ENCODE data around the gene PLEKHG2.
A peak's percentile ranks its signal among the peaks of the same experiment; 100 is the strongest.

The PLEKHG2 gene

GRCh38 chr19:39385629-39386411, 26.6 kb upstream of the PLEKHG2 start:
- DNase-seq (ENCODE audit: low read depth): no peak

- no peak for DNase-seq (ENCODE audit: low read depth)
Observed at GRCh38 chr19:39386557-39386956, 25.9 kb upstream of the PLEKHG2 start.

DNA sequence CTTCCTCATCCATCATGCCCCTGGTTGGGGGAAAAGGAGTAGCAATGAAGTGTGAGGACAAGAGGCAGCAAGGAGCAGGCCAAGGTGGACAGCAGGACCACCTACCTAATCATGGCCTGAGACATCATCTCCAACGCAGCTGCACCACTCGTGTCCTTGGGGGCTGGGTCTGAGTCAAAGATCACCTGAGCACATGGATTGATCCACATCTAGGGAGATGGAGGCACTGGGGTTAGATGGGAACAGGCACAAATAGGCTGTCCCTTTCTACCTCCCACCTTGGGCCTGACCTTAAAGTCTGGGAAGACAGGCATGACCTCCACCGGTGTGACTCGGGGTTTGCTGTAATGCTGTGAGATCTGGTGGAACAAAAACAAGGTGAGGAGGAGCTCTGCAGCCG, 23.8 kb upstream of the PLEKHG2 start:
- no peak for DNase-seq (ENCODE audit: low read depth)

- no peak for DNase-seq (ENCODE audit: low read depth)
Observed at GRCh38 chr19:39389631-39390414, 22.6 kb upstream of the PLEKHG2 start.

DNA sequence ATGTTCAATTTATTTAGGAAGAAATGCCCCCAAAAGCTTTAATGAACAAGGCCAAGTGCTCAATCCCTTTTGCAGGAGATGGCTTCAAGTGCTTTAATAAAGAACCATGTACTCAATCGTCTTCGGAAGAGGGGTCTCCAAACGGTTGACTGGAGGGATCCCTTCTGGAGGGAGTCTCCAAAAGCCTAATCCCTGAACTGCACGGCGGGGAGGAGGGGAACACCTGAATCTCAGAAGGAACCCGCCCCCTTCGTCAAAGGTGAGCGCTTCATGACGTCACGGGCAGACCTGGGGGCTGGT, 22.1 kb upstream of the PLEKHG2 start:
- DNase-seq (ENCODE audit: low read depth): no peak

DNA sequence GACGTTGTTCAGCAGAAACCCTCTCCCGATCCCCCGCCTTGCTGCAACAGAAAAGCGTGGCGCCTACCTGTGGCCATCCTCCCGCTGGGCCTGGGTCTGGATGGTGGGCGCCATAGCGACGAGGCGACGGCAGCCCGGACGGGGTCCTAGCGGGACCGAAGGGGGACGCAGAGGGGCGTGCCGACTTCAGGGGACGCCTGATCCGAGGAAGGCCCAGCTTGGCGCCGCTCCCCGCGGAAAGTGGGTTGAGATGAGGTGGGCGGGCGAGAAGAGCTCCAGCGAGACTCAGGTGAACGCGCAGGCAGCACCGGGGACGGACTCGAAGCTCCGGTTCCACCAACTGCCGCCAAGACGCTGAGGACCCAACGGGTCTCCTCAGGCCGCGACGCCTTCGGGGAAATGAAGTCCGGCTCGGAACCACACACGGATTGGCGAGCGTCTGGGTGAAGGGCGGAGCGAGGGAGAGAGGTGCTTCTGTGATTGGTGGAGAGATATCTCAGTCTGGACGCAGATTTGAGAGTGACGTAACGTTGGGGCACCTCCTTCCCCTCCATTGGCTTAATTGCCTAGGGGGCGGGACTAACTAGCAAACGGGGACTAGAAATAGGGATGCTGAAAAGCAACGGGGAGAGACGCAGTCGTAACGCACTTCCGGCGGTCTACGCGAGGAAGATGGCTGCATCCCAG, 21.6 kb upstream of the PLEKHG2 start, which contains the start of the genes MED29 and PAF1:
Gene MED29, plus strand, starts transcription at position 628 of the 687 bp plus-strand sequence. Its CDS starts 45 bp downstream, at position 673.
Gene PAF1, minus strand, starts transcription at position 356 of the 687 bp plus-strand sequence. Its CDS starts 242 bp downstream, at position 114.
- peak; percentile 100 for DNase-seq (ENCODE audit: low read depth)

DNA sequence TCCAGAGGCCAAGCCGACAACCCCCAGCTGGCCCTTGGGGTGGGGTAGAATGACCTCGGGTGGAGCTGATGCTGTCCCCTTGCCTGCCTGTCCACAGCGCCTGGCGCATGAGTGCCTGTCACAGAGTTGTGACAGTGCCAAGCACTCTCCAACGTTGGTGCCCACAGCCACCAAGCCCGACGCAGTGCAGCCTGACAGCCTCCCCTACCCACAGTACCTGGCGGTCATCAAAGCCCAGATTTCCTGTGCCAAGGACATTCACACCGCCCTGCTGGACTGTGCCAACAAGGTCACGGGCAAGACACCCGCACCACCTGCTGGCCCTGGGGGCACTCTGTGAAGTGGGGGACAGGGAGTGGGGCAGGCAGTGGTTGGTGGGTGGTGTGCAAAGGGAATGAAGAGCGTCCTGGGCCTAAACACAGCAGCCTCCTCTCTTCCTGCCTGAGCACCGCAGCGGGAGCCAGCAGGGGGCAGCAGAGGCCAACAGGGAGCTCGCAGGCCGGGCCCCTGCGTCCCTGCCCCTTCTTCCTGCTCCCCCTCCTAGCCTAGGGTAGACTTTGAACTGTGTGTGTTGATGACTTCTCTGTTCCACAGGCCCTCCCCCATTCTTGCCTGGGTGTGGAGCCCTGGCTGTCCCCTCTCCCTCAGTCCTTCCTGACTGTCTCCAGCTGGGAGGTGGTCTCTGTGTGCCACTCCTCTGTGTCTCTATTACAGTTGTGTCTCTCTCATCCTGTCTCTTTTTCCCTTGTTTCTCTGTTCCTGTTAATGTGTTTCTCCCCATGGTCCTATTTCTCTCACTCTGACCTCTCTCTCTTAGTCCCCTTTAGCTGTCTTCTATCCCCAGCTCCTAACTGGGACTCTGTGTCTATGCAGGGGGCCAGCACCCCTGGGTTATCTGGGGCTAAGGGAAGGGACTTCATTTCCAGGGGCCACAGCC, 14.8 kb upstream of the PLEKHG2 start:
- peak; percentile 84 for DNase-seq (ENCODE audit: low read depth)

- DNase-seq (ENCODE audit: low read depth): peak; percentile 90
Observed at GRCh38 chr19:39398297-39398864, 14.1 kb upstream of the PLEKHG2 start.

GRCh38 chr19:39399668-39400050, 12.8 kb upstream of the PLEKHG2 start:
- no peak for DNase-seq (ENCODE audit: low read depth)

DNA sequence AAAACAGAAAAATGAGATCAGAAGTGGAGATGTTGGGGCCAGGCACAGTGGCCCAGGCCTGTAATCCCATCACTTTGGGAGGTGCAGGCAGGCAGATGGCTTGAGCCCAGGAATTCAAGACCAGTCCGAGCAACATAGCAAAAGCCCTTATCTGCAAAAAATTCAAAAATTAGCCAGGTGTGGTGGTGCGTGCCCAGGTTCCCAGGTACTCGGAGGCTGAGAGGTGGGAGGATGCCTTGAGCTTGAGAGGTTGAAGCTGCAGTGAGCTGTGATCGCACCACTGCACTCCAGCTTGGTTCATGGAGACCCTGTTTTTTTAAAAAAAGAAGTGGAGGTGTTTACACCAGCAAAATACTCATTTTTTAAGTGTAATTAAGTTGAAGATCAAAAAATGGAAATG, 12.4 kb upstream of the PLEKHG2 start:
- no peak for DNase-seq (ENCODE audit: low read depth)

DNA sequence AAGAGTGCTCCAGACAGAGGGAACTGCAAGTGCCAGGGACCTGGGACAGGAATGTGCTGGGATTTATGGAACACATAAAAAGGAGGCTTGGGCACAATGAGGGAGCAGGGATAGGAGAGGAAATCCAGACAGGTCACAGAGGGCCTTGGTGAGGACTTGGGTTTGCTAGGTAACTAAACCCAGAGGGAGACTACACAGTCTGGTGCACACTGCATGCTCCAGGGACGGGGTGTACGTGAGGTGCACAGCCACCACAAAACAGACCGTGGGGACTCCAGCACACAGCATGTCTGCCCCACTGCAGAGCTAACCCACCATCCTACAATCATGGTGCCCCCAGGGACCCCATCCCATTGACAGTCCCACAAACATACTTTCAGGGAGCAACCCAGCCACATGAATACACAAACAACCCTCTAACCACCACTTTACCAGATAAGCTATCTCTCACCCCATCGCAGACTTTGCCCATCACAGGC, 11.4 kb upstream of the PLEKHG2 start:
- DNase-seq (ENCODE audit: low read depth): no peak

GRCh38 chr19:39401549-39402345, 10.7 kb upstream of the PLEKHG2 start:
- peak; percentile 73 for DNase-seq (ENCODE audit: low read depth)

DNA sequence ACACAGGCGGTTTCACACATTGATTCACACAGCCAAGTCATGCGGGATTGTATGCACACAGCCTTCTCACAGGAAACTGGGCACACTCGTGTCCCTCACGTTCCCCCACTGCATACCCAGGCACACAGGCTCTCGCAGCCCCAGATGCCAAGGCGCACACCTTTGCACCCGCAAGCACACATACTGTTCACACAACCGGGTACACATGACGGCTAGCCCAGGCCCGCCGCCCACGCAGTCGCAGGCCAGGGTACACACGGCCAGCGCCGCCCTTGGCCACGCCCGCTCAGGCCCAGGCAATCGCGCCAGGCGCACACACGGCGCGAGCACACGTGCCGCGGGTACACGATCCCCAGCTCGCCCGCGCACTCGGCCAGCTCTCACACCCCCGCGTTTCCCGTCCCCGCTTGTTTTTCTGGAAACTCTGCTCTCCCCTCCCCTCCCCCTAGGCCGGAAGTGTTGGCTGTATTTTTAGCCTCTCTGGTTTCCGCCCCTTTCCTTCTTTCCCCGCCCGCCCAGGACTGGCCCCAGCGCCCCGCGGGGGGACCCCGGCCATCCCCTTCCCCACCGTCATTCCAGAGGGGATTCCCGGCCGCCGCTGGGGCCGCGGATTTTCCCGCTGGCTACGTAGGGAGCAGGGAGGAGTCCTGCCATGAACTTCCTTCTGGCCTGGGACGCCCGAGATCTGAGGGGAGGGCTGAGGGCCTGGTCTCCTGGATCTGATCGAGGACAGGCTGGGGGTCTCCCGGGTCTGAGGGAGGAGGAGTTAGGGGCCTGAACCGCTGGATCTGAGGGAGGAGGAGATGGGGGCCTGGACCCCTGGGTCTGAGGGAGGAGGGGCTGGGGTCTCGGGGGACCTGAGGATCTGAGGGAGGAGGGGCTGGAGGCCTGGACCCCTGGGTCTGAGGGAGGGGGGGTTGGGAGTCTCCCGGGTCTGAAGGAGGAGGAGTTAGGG, 9.8 kb upstream of the PLEKHG2 start:
- peak; percentile 86 for DNase-seq (ENCODE audit: low read depth)

DNA sequence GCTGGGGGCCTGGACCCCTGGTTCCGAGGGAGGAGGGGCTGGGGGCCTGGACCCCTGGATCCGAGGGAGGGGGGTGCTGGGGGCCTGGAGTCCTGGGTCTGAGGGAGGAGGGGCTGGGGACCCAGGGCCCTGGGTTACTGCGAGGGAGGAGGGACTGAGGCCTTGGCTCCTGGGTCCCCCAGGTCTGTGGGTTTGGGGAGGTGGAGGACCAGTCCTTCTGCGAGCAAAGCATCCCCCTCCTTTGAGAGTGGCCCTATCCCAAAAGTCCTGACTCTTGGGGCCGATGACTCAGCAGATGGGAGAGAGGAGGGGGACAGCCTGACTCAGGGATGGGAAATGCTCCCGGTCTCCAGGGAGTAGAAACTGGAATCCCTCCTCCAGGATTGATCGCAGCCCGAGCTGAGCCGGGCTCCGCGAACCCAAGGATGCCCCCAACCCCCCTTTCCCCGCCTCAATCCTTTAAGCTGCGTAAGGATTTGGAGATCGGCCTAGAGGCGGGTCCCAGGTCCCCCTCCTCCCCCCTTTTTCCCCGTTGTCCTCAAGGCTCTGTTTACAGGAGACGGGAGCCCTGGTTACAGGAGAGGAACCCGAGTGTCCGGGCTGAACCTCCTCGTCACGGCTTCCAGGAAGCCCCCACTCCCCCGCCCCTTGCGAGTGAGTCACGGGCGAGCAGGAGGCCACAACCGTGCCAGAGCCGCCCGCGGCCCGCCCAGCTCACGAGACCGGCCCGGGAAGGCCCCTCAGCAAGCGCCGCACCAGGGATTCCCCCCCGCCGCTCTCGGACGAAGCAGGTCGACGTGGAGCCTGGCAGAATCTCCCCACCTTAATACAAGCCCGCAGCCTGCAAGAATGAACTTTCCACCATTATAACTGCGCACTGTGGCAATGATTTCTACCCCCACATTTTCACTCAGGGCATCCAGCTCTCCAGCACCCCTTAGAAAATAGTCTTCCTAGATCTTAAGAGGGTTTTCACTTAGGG, 8.8 kb upstream of the PLEKHG2 start:
- peak; percentile 97 for DNase-seq (ENCODE audit: low read depth)

DNA sequence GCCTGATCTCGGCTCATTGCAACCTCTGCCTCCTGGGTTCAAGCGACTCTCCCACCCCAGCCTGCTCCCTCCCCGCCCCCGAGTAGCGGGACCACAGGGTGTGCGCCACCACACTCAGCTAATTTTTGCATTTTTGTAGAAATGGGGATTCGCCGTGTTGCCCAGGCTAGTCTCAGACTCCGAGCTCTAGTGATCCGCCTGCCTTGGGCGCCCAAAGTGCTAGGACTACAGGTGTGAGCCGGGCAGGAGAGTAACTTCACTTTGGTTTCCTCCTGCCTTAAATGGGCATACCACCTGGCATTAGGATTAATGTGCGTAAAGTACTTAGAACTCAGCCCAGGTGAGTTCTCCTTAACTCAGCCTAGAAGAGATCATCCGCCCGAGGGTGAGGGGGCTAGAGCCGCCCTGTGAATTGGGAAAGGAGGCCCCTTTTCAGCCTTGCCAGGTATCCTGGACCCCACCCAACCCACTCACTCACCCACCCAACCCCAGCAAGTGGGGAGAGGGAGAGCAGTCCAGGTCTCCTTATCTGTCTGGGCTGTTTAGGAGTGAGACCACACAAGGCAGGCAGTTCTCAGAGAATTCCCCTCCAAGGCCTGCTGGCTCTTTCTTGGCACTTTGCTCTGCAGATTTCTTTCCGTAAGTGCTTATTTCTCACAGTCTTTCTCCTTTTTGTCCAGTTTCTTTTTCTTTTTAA, 7.1 kb upstream of the PLEKHG2 start:
- no peak for DNase-seq (ENCODE audit: low read depth)

GRCh38 chr19:39405958-39406655, 6.4 kb upstream of the PLEKHG2 start:
- no peak for DNase-seq (ENCODE audit: low read depth)

Data from ELR (cell line).